HuH-7.5 (cell line): ENCODE results near the gene SIGLEC5.
"Not testable (repeated sequence)": the region's sequence is repeated elsewhere in the genome, so short reads cannot be mapped to it uniquely, and the experiment has no call there.

Source experiments
- DNase-seq: peaks from one replicate; pipeline ENCODE4 v3.0.0; 2011; ENCODE audit warnings: low spot score

Gene SIGLEC5

GRCh38 chr19:51630315-51630714 lies at the start of gene SIGLEC5:
Gene SIGLEC5, minus strand, starts transcription at chr19:51630401. Its CDS starts 66 bp downstream, at chr19:51630335.
- DNase-seq, result not testable (repeated sequence)

GRCh38 chr19:51676566-51677083 lies 46.4 kb upstream of the SIGLEC5 start:
- DNase-seq, result no peak

- DNase-seq, result not testable (repeated sequence)
These were observed 45.8 kb upstream of the SIGLEC5 start for GRCh38 chr19:51675911-51676565.

GRCh38 chr19:51668216-51668615 lies 38.0 kb upstream of the SIGLEC5 start:
- no peak for DNase-seq

- DNase-seq, result no peak
These were observed 34.8 kb upstream of the SIGLEC5 start for GRCh38 chr19:51664997-51665396.

GRCh38 chr19:51664131-51664530 lies 33.9 kb upstream of the SIGLEC5 start:
- DNase-seq, result no peak

- DNase-seq, result no peak
These were observed 33.4 kb upstream of the SIGLEC5 start for GRCh38 chr19:51663650-51664049.

- DNase-seq, result peak; percentile 42
These were observed 30.9 kb upstream of the SIGLEC5 start for GRCh38 chr19:51660975-51661600.

- DNase-seq, result no peak
These were observed 24.6 kb upstream of the SIGLEC5 start for GRCh38 chr19:51654783-51655182.

GRCh38 chr19:51653162-51653561 lies 23.0 kb upstream of the SIGLEC5 start:
- DNase-seq, result no peak

- DNase-seq, result no peak
These were observed 22.1 kb upstream of the SIGLEC5 start for GRCh38 chr19:51652266-51652665.

GRCh38 chr19:51651216-51651846 lies 21.1 kb upstream of the SIGLEC5 start:
- no peak for DNase-seq

- no peak for DNase-seq
These were observed 17.1 kb upstream of the SIGLEC5 start for GRCh38 chr19:51647318-51647717.

- not testable (repeated sequence) for DNase-seq
These were observed 16.5 kb upstream of the SIGLEC5 start, which contains the start of gene SIGLEC14 for GRCh38 chr19:51646730-51647129. Gene SIGLEC14, minus strand, starts transcription at chr19:51646825. Its CDS starts 66 bp downstream, at chr19:51646759.

- no peak for DNase-seq
These were observed 14.6 kb upstream of the SIGLEC5 start for GRCh38 chr19:51644636-51645271.

- DNase-seq, result no peak
These were observed 11.4 kb upstream of the SIGLEC5 start for GRCh38 chr19:51641648-51642047.

GRCh38 chr19:51640386-51640785 lies 10.2 kb upstream of the SIGLEC5 start:
- no peak for DNase-seq

- DNase-seq, result no peak
These were observed 9.7 kb upstream of the SIGLEC5 start for GRCh38 chr19:51639916-51640315.

GRCh38 chr19:51637362-51637978 lies 7.3 kb upstream of the SIGLEC5 start:
- no peak for DNase-seq

- DNase-seq, result no peak
These were observed 1.9 kb upstream of the SIGLEC5 start for GRCh38 chr19:51632126-51632525.

GRCh38 chr19:51628153-51628939 lies 1.9 kb downstream of the SIGLEC5 start:
- no peak for DNase-seq
